Stimulated activated CD4-positive, alpha-beta T cell treated with anti-CD3 and anti-CD28 coated beads, Interleukin-4, amount 100 ng/mL, for 48 hours (primary cell): ENCODE measurements around the gene ITGB3BP.
"Not testable (repeated sequence)": the region's sequence is repeated elsewhere in the genome, so short reads cannot be mapped to it uniquely, and the experiment has no call there.

ENCODE experiments used
- DNase-seq, 2 donors: peaks; one replicate each; pipeline ENCODE4 v3.0.0-alpha.2; 2020; ENCODE audit warnings: low read depth in 2 of 2

Gene ITGB3BP

GRCh38 chr1:63506782-63507181, 16.2 kb downstream of the ITGB3BP start:
- no peak for DNase-seq

GRCh38 chr1:63501256-63501655, 21.8 kb downstream of the ITGB3BP start:
- no peak for DNase-seq

DNA sequence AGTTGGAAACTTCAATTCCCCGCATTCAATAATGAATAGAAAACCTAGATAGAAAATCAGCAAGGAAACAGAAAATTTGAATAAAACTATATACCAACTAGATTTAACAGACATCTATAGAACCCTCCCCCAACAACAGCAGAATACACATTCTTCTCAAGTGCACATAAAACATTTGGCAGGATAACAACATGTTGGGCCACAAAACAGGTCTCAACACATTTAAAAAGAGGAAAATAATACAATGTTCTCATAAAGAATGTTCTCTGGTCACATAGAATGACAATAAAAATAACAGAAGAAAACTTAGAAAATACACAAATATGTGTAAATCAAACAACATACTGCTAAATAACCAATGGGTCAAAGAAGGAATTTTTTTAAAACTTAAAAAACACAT, 24.9 kb downstream of the ITGB3BP start:
- DNase-seq, result no peak

DNA sequence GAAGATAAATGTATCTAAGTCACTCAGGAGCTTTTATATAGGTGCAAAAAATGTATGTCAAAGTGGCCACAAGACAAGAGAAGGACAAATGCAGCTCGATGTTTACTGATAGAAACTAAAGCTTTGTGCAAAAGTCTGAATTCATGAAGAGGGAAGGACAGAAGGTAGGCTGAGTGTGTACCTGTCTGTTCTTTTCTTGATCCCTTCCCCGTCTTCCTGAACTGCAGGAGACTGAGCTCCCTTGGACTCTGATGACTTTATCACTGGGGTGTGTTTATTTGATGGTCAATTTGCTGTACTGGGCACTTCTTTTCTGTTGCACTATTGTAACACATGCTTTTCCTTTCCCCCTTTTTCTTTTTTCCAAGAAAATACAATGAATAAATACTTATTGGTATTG, 25.4 kb downstream of the ITGB3BP start:
- no peak for DNase-seq

DNA sequence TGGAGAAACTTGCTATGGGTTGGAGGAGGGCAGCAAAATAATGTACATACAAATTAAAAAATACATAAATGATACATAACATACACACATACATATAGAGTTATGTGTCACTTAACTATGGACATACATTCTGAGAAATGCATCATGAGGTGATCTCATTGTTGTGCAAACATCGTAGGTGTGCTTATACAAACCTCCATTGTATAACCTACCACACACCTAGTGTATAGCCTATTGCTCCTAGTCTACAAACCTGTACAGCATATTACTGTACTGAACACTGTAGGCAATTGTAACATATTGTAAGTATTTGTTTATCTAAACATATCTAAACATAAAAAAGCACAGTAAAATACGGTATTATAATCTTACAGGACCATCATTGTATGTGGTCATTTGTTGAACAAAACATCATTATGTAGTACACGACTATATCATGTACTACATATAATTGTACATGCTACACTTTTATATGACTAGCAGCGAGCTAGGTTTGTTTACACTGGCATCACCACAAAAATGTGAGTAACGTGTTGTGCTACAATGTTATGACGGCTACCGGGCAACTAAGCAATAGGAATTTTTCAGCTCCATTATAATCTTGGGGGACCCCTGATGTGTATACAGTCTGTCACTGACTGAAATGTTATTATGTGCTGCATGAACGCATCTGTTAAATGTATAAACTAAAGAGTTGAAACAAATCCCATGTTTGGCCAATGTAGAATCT, 35.5 kb downstream of the ITGB3BP start:
- DNase-seq, result no peak

DNA sequence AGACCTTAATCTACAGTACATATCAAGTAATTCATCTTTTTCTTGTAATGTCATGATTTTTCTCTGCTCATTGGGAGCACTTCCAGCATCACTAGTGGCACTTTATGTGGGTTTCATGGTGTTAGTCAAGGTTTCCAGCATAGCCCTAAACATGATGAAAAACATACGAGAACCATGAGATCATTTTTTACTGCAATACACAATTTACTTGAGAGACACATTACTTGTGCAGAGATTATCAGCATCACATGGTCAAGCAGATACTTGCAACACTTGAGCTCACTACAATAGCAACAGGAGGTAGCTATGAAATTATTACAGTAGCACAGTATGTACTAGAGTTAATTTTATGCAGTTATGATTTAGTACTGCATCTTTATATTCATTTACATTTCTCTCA, 36.4 kb downstream of the ITGB3BP start:
- DNase-seq, result no peak

DNA sequence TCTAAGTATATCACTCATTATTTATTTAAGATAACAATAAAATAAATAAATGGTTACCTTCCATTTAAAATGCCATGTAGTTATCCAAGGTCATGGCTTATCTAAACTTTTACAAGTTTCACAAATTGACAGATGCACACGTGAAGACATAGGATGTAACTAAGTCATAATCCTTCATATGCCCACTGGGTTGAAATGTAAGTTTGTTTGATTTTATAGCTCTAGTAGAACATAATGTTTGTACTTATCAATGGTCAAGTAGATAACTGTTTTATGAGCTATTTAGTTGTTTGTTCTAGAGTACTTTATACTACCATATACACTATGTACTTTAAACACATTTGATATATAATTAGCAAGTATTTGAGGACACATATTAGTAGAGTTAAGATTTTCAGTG, 43.0 kb downstream of the ITGB3BP start:
- no peak for DNase-seq

DNA sequence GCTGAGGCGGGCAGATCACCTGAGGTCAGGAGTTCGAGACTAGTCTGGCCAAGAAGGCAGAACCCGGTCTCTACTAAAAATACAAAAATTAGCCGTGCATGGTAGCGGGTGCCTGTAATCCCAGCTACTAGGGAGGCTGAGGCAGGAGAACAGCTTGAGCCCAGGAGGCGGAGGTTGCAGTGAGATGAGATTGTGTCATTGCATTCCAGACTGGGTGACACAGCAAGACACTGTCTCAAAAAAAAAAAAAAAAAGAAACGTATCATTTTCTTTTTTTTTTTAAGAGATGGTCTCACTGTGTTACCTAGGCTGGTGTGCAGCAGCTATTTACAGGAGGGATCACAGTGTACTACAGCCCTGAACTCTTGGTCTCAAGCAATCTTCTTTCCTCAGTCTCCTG, 47.3 kb downstream of the ITGB3BP start:
- DNase-seq, result no peak

- DNase-seq, result not testable (repeated sequence)
These were observed 54.3 kb downstream of the ITGB3BP start for GRCh38 chr1:63468683-63469082.

- no peak for DNase-seq
These were observed 56.3 kb downstream of the ITGB3BP start for GRCh38 chr1:63466759-63467158.

- DNase-seq, result no peak
These were observed 56.8 kb downstream of the ITGB3BP start for GRCh38 chr1:63466181-63466580.

GRCh38 chr1:63463248-63463647, 59.8 kb downstream of the ITGB3BP start:
- DNase-seq, result no peak

DNA sequence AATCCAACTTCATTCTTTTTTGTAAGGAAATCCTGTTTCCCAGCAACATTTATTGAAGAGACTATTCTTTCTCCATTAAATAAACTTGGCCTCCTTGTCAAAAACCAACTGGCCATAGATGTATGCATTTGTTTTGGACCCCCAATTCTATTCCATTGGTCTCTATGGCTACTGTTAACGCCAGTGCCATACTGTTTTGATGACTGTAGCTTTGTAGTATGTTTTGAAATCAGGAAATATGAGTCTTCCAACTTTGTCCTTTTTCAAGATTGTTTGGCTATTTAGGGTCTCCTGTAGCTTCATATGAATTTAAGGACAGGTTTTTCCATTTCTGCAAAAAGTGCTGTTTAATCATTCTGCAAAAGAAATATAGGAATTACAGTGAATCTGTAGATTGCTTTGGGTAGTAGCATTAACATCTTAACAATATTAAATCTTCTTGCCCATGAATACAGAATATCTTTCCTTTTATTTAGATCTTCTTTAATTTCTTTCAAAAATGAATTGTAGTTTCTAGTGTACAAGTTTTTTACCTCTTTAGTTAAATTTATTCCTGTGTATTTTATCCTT, 61.3 kb downstream of the ITGB3BP start:
- DNase-seq, result no peak

DNA sequence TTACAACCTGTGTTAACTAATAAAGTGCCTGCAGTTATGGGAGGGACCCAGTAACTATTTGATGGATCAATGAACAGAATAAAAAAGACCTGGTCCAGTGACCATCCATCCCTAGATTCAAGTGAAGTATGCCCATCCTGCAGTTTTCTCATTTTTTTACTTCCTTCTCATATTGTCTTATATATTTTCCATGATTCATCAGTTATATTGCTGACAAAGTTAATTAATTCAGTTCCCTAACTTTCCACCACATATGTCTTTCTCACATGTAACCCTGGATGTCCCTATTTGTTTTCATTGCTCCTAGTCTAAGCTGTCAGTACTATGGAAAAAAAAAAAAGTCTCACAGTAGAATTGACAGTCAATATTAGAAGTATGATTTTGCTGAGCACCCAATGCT, 64.3 kb downstream of the ITGB3BP start:
- no peak for DNase-seq

DNA sequence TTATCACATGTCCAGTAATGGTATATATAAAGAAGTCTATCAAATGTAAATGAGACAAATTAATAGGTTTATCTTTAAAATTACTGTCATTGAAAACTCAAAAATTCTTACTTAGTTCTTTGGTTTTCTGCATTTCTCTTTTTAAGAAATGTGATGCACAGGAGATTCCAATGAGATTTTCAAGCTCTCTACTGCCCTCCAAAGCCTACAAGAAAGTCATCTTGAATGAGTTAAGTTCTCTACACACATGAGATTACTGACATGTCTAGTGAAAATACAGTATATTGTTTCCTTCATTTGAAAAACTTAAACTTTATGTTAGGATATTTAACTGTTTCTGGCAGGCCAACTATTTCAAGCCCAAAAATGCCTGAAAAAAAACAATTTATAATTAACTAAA, 68.8 kb downstream of the ITGB3BP start:
- DNase-seq, result no peak

- DNase-seq, result no peak
These were observed 69.8 kb downstream of the ITGB3BP start for GRCh38 chr1:63453232-63453631.

GRCh38 chr1:63450416-63450815, 72.6 kb downstream of the ITGB3BP start:
- no peak for DNase-seq

GRCh38 chr1:63448731-63449246, 74.2 kb downstream of the ITGB3BP start:
- no peak for DNase-seq

DNA sequence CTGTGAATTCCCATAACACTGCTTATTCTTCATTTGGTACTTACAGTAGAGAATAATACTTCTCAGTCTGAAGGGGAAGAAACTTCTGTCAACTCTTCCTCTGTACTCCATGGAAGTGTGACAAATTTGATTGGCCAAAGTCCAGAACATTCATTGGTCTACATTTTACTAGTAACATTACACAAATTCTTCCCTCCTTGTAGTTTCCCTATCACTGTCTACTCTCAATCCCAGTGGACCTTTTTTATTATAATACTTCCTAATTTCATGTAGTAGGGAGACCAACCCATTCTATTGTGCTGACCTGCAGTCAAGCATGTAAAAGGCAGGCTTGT, 80.9 kb downstream of the ITGB3BP start:
- no peak for DNase-seq

- no peak for DNase-seq
These were observed 87.9 kb downstream of the ITGB3BP start for GRCh38 chr1:63435161-63435560.

- no peak for DNase-seq
These were observed 93.7 kb downstream of the ITGB3BP start for GRCh38 chr1:63429281-63429680.

- no peak for DNase-seq
These were observed 94.2 kb downstream of the ITGB3BP start for GRCh38 chr1:63428815-63429214.

DNA sequence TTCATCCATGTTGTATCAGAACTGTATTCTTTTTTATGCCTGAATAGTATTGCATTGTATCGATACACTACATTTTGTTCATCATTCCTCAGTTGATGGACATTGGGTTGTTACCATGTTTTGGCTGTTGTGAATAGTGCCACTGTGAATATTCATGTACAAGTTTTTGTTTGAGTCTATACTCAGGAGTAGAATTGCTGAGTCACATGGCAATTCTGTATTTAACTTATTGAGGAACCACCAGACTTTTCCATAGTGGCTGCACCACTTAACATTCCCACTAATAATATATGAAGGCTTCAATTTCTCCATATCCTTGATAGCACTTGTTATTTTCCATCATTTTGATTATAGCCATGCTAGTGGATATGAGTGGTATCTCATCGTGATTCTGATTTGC, 99.4 kb downstream of the ITGB3BP start:
- no peak for DNase-seq

DNA sequence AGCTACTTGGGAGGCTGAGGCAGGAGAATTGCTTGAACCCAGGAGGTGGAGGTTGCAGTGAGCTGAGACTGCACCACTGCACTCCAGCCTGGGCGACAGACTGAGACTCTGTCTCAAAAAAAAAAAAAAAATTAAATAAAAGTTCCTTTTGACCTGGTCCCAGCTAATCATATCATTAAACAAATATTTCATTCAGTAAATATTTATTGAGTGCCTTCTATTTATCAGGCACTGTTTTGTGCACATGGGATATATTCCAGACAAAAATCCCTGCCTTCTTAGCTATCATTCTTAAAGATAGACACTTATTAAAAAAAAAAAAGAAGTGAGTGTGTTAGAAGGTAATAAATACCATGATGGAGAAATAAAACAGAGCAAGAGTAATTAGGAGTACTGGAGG, 102.3 kb downstream of the ITGB3BP start:
- DNase-seq, result not testable (repeated sequence)
